IPS-18c (cell line): ENCODE measurements around the gene NID1.
"Not testable (repeated sequence)": the region's sequence is repeated elsewhere in the genome, so short reads cannot be mapped to it uniquely, and the experiment has no call there.

Source experiments
- H3K4me3 ChIP-seq: 2 replicates; pipeline ENCODE4 v1.7.0; 2013; ENCODE audit warnings: low read depth, mild to moderate bottlenecking, low read length, moderate library complexity; ENCODE audit not compliant: insufficient read depth
- H3K9me3 ChIP-seq: one replicate; pipeline ENCODE4 v1.6.1; 2013; ENCODE audit warnings: mild to moderate bottlenecking, low read length, moderate library complexity; ENCODE audit not compliant: control insufficient read depth, insufficient read depth

The NID1 gene

DNA sequence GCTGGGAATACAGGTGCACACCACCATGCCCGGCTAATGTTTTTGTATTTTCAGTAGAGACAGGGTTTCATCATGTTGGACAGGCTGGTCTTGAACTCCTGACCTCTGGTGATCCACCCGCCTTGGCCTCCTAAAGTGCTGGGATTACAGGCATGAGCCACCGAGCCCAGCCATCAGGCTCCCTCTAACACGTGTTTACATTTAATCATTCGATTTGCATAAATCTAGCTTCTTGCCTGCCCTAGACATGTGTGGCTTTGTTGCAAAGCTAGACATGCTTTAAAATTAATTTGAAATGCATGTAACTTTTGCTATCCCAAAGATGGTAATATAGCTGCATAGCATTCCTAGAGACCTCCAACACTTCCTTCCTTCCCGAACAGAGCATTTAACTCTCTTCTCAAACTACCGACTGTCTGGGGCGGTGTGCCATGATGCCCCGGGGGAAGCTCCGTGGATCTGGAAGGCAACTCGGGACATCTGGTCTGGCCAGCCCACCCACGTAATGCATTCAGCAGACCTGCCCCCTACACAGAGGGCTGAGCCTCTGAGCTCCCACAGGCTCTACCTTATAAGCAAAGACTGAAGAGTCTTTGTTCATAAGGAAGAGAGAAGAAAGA is 34.6 kb upstream of the NID1 start:
- Histone ChIP-seq H3K9me3 (peaks cover 8% of the 10 kb centered on the region), H3K4me3 (no peak overlapping the region)

DNA sequence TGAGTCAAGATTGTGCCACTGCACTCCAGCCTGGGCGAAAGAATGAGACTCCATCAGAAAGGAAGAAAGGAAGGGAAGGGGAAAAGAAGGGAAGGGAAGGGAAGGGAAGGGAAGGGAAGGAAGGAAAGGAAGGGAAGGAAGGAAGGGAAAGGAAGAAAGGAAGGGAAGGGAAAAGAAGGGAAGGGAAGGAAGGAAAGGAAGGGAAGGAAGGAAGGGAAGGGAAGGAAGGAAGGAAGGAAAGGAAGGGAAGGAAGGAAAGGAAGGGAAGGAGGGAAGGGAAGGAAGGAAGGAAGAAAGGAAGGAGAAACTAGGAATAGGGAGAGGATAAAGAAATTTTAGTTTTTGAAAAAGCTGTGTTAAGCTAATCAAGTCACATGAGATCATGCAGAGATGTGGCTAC is 33.4 kb upstream of the NID1 start:
- Histone ChIP-seq H3K9me3 (peaks cover 8% of the 10 kb centered on the region), H3K4me3 (no peak overlapping the region)

DNA sequence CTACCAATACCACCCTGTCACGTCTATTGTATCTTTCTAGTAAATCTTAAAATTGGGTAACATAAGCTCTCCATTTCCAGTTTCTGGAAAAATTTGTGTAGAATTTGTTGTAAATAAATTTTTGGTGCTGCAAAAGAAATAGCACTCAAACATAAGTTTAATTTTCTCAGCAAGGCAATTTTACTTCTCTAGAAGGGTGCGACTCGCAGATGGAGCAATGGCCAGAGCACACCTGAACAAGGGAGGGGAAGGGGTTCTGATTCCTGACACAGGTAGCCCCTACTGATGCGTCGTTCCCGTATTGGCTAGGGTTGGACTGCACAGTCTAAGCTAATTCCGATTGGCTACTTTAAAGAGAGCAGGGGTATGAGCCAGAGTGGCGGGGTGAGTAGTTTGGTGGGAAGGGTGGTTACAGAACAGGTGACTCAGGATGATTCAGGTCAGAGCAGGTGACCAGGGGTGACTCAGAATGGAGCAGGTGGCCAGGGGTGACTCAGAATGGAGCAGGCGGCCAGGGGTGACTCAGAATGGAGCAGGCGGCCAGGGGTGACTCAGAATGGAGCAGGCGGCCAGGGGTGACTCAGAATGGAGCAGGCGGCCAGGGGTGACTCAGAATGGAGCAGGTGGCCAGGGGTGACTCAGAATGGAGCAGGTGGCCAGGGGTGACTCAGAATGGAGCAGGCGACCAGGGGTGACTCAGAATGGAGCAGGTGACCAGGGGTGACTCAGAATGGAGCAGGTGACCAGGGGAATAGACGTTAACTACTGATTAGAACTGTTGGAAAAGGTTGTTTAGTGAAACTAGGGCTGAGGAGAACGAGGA is 32.0 kb upstream of the NID1 start:
- H3K9me3 ChIP-seq = not testable (repeated sequence)
- H3K4me3 ChIP-seq = peak overlapping the region; percentile 15; the same call in 1 of the 2 replicates

DNA sequence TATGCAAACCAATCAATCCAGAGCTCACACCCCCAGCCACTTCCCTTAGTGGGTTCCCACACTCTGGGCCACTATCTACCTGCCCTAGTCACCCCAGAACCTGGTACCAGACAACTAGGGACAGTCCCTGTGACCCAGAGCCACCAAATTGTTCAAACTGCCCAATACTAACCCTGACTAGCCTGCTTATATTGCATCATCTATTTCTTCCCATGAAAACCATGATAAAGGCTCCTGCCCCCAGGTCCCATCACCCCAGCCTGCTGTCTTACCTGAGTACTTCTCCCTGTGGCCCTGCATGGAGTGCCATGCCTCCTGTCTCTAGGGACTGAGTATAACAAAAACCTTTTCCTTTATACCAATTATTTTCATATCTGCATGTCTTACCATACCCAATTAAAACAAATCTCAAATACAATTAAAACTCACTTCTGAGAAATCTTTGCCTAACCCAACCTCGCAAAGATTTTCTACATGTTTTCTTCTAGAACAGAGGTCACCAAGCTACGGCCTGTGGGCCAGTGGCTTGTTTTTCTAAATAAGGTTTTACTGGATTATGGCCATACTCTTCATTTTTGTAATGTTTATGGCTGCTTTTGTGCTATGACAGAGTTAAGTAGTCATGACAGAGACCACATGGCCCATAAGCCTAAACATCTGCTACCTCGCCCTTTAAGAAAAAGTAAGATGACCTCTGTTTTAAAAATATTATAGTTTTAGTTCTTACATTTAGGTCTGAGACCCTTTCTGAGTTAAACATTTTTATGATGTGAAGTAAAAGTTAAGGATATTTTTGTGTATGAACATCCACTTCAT is 31.0 kb upstream of the NID1 start:
- peaks cover 8% of the 10 kb centered on the region for H3K9me3 ChIP-seq
- H3K4me3 ChIP-seq = no peak overlapping the region

DNA sequence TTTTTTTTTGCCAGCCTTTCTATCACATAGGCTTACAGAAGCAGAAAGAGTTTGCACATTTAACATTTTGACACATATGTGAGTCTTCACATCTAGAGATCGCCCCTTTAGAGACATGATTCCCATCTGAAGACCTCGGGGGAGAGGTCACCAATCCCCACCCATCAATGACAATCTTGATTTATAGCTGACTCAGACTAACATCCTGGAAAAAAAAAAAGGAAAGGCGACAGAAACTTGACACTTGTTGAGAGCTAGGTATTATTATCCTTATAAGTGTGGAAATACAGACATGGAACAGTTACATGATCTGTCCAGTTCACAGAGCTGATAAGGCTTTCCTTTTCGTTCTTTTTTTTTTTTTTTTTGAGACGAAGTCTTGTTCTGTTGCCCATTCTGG is 28.0 kb upstream of the NID1 start:
- H3K4me3 ChIP-seq = no peak overlapping the region
- H3K9me3 ChIP-seq = peaks cover 8% of the 10 kb centered on the region

DNA sequence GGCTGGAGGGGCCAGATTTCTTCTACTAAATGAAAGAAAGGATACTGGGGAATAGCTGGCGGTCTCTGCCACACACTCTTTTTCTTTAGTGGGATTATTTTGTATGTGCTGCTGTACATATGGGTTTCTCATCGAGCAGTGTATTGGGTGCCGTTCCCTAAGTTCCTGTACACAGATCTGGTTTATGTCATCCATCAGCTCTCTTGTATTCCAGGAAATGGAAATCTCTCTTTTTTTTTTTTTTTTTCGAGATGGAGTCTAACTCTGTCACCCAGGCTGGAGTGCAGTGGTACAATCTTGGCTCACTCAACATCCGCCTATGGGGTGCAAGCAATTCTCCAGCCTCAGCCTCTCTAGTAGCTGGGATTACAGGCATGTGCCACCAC is 27.0 kb upstream of the NID1 start:
- no peak overlapping the region for H3K4me3 ChIP-seq
- peaks cover 8% of the 10 kb centered on the region for H3K9me3 ChIP-seq

DNA sequence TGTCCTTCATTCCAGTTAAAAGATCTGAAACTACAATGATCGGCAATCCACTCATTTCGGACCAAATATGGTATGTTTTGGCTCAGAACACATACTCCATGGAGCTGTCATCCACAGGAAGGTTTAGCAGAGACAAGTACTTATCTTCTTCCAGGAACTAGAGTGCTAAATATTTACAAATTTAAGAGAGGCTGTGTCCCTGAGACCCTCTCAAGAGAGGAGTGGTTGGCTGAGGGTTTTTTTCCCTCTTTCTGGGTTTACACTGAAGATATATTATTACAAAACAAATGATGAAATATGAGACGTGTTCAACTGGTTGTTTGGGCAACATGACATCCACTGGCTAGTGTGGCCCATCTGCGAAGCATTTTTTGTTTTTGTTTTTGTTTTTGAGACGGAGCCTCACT is 25.9 kb upstream of the NID1 start:
- Histone ChIP-seq H3K4me3 (no peak overlapping the region), H3K9me3 (peaks cover 5% of the 10 kb centered on the region)

DNA sequence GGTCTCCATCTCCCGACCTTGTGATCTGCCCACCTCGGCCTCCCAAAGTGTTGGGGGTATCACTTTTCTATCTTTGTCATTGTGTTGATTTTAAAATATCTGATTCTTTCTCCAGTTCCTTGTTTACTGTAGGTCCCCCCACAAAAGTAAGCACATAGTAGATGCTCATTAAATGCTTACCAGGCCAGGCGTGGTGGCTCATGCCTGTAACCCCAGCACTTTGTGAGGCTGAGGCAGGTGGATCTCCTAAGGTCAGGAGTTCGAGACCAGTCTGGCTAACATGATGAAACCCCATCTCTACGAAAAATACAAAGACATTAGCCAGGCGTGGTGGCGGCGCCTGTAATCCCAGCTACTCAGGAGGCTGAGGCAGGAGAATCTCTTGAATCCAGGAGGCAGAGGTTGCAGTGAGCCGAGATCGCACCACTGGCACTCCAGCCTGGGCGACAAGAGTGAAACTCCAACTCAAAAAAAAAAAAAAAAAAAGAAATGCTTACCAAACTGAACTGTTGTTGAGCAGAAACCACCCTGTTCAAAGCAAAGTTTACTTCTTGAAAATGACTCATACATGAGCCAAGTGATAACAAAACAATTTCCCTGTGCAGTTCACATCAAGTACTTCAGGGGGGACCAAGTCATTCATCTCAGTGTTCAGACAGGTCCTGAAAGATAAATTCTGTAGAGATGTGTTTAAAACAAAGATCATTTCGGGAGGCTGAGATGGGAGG is 24.3 kb upstream of the NID1 start:
- Histone ChIP-seq H3K9me3 (peaks cover 2% of the 10 kb centered on the region), H3K4me3 (no peak overlapping the region)

DNA sequence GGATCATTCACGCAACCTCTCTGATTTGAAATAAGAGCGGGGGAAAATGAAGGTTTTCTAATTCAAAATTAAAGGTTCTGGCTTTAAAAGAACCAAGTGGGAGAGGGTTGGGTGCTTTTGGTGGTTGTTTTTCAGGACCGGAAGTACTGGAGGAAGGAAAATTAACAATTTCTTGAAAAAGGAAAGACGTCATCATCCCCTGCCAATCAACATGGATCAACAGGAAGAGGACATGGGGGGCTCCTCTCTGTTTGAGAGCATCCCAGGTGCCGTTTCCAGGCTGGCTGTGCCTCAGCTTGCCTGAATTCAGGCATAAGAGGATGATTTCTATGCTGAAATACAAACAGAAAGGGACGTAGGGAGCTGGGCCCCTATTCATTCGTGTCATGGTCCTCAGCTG is 21.6 kb upstream of the NID1 start:
- Histone ChIP-seq H3K4me3 (no peak overlapping the region), H3K9me3 (peaks cover 2% of the 10 kb centered on the region)

DNA sequence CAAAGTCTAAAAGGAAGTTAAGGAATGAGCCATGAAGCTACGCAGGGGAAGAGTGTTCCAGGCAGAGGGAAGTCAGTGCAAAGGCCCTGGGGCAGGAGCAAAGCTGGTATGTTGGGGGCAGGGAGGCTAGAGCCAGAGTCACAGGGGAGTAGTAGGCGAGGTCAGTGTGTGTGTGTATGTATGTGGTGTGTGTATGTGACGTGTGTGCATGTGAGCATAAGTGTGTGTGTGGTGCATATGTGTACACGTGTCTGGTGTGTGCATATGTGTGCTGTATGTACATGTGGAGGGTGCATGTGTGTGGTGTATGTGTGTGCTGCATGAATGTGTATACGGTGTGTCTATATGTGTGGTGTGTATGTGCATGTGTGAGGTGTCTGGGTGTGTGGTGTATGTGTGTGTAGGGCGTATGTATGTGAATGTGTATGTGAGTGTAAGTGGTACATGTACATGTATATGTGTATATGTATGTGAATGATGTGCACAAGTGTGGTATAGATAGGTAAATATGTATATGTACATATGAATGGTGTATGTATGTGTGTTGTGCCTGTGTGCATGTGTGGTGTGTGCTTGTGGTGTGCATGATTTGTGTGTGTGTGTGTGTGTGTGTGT is 20.8 kb upstream of the NID1 start:
- Histone ChIP-seq H3K4me3 (no peak overlapping the region), H3K9me3 (peaks cover 2% of the 10 kb centered on the region)

DNA sequence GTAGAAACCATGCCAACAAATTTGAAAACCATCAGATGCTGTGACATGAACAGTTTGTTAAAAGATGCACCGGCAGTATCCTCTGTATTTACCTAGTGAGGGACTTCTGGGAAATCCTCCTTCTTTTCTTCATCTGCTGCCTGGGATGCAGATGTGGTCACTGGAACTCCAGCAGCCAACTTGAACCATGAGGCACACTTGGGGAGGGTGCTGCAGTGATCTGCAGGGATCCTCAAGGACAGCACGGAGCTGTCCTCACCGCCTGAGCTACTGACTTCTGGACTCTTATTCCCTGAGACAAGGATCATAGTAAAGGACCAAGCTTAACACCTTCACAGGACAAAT is 19.5 kb upstream of the NID1 start:
- no peak overlapping the region for H3K4me3 ChIP-seq
- H3K9me3 ChIP-seq = peaks cover 2% of the 10 kb centered on the region

DNA sequence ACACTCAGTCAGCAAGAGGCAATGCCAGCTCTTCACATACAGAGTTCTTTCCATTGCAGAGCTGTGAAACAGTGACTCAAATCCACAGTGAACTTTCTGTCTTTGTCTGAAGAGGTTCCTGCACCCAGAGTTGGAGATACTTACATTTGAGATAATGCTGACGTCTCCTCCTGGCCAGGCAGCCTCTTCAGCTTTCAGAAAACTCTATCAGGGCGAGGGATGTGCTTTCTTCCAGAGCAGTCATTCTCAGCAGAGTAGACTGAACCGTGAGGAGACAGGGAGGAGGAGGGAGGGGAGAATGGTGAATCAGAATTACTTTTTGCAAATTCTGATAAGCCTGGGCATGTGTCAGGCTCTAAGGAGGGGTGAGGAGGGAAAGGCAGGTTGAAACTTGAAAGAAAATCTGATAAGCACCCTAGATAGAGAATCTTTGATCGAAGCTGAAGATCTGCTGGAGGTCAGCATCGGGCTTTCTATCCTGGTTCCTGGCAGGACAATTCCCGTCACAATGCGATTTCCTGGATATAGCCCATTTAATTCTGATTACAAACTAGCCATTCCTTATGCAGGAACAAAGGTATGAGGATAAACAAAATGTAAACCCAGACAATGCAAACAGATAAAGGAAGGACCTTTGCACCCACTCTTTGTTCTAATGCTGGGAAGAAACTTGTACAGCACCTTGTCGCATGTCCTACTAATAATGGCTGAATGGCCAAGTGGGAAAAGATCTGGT is 18.9 kb upstream of the NID1 start:
- H3K9me3 ChIP-seq = peaks cover 2% of the 10 kb centered on the region
- no peak overlapping the region for H3K4me3 ChIP-seq

DNA sequence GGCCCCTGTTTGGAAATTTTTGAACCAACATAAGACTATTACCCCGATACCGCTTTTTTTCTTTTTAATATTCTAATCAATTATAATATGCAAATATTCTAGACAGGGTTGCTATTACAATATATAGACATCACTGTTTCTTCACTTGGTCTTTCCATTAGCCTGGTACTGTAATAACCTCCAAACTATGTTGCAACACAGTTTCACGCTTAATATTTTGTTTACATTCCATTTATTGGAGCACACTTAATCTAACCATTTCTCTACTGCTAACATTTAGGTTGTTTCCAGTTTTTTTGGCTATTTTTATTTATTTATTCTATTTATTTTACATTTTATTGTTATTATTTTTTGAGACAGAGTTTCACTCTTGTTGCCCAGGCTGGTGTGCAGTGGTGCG is 17.6 kb upstream of the NID1 start:
- Histone ChIP-seq H3K4me3 (no peak overlapping the region), H3K9me3 (peaks cover 2% of the 10 kb centered on the region)

DNA sequence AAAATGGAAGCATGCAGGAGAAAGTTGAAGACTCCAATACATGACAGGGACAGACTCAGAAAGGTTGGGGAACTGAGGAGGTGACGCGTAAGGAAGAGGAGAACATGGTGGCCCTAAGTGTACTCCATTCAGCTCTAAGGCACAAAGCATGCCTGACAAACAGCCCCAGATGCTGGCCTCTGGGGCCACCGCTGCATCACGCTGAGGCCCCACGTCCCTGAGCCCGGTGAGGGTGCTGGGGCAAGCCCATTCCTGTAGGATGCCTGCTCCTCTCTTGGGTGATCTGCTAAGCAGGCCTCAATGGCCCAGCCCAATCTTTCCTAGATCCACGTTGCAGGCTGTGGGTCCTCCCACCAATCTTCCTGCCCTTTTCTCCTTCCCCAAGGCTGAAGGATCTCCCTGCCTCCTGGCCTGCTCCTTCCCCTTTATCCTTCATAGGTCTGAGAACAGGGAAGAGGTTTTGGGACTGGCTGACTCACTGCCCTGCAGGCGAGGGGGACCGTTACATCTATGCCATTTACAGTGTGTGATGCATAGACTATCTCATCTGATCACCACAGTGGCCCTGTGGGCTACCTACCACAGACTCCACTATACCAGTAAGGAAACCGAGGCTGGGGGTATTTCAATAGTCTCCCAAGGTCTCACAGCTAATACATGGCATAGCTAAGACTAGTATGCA is 16.8 kb upstream of the NID1 start:
- no peaks in the 10 kb centered on the region for H3K9me3 ChIP-seq
- no peak overlapping the region for H3K4me3 ChIP-seq

DNA sequence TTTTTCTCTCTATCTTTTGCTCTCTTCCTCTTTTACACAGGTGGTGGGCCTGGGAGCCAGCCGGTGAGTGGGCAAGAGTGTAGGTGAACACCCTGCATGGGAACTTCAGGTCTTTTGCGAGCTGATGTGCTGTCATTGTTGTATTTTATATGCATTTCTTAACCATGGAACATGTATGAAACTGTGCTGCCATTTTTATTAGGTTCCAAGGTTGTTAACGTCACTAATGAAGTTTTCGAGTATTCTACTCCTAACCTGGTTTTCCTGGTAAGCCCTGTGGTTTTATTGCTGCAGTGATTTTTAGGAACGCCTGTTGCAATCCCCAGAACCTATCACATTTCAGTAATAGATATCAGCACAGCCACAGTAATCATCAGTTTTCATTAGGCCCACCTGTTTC is 14.8 kb upstream of the NID1 start:
- Histone ChIP-seq H3K4me3 (no peak overlapping the region), H3K9me3 (no peaks in the 10 kb centered on the region)

DNA sequence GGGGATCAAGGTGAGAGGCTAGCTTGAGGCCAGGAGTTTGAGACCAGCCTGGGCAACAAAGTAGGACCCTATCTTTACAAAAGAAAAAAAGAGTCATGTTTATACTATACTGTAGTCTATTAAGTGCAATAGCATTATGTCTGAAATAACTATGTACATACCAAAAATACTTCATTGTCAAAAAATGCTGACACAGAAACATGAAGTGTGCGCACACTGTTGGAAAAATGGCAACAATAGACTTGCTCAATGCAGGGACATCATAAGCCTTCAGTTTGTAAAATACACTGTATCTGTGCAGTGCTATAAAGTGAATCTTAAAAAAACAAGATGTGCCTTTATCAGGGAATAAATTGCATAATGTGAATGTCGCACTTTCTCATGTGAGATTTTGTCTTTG is 14.1 kb upstream of the NID1 start:
- no peaks in the 10 kb centered on the region for H3K9me3 ChIP-seq
- H3K4me3 ChIP-seq = no peak overlapping the region
